GM12874 (cell line): ENCODE data around the gene CAPSL.
A peak's percentile ranks its signal among the peaks of the same experiment; 100 is the strongest.

Experiments used
- CTCF ChIP-seq: IDR thresholded peaks from 2 replicates; pipeline ENCODE4 v1.5.1; 2011; ENCODE audit warnings: low read depth, mild to moderate bottlenecking, control low read depth, low read length, moderate library complexity; ENCODE audit not compliant: insufficient read depth

Gene CAPSL

GRCh38 chr5:35960328-35960727 lies 21.9 kb upstream of the CAPSL start:
- no peak for TF ChIP-seq CTCF

- TF ChIP-seq CTCF: no peak
Measured at GRCh38 chr5:35956429-35956828, 18.0 kb upstream of the CAPSL start.

GRCh38 chr5:35954175-35954574 lies 15.8 kb upstream of the CAPSL start:
- TF ChIP-seq CTCF: no peak

- no peak for TF ChIP-seq CTCF
Measured at GRCh38 chr5:35947085-35947484, 8.7 kb upstream of the CAPSL start.

DNA sequence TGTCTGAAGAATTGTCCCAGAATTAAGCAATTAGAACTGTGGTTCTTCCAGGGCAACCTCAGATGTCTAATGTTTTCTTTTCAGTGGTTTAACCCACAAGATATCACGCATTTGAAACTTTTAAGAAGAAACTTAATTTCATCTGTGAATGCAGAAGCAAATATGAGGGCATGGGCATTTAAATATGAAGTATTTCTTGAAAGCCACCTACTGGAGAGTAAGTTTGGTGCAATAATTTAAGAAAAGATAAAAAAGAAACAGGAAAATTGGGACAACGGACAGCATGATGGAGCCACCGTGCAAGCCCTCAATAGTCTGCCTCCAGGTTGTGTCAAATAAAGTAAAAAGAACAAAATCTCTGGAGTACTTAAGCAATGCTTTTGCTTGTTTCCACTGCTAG lies 1.2 kb upstream of the CAPSL start:
- TF ChIP-seq CTCF: no peak

DNA sequence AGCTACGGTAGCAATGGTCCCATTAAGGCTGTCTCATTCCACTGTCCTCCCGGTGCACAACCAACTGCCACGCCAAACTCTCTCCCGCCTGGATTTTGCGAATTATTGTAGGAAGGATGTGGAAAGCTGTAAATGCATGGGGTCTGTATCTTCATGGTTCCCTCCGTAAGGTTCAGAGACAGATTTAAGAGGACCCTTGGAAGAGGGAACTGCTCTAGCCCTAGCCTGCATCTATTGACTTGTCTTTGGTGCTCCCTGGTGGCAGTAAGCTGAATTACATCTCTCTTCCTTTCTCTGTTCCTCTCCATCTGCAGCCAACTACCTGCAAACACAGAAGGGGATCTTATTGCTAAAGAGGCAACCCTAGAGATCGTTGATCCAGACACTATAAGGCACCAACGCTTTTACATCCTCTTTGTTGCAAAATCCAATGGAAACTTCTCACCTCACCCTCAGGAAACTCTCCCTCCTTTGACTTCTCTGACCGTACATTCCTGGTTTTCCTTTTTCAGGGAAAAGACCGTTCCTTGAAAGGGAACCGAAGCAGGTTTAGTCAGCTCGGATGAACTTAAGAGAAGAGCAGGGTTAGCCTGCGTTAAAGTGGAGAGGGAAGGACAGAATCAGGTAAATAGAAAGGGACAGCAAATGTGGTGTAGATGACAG lies 11.9 kb downstream of the CAPSL start:
- TF ChIP-seq CTCF: peak; percentile 78

GRCh38 chr5:35924950-35925722 lies 13.3 kb downstream of the CAPSL start:
- TF ChIP-seq CTCF: peak; percentile 86
